ENCODE data around the gene ACTR3C. TPM values are rescaled to one million over a fixed set of nuclear protein-coding genes. Genes with fewer than 3 reads are reported as not detected.

The ACTR3C gene
- total and polyA plus RNA-seq, 10 of the 15 experiments (the other 5 are each of a cell fraction or from before 2014, with no cell fraction given), result 2.0 to 10.2 (median 6.3) TPM

DNA sequence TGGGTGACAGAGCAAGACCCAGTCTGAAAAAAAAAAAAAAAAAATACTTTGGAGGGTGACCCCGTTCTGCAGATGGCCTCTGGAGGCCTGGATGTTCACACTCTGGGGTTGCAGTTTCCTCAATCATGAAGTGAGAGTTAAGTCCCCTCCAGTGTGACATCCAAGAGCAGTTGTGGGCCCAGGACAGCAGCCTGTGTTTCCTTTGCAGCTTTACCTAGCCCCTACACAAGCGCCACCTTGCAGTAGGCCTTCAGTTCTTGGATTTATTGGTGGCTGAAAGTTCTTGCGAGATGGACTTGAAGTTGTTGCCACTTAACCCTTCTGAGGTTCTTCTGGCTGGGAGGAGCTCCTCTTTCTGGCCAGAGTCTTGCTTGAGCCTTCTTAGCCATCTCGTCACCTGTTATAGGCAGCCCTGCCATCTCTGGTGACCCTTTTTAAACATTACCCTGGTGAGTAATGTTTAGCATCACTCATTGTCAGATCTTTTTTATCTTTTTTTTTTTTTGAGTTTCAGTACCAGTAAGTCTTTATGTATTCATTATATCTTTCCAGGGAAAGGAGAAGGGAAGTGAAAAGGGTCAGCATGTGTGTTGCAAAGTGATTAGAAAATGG is 3.4 kb upstream of the ACTR3C start:
- POLR2A ChIA-PET, result no interaction called here
- peaks cover 34% of the 10 kb centered on the region for H3K79me2 ChIP-seq (ENCODE audit: control insufficient read depth, insufficient read depth, low read length)
- no peak for ATAC-seq

More for the DNA sequence above, 3.4 kb upstream of the ACTR3C start:
- Histone ChIP-seq H2AFZ (ENCODE audit: control insufficient read depth, low read depth, low read length) (no peak overlapping the region), H3K9me3 (replicated peaks; ENCODE audit: control insufficient read depth, insufficient read depth, low read length) (no peaks in the 10 kb centered on the region), H3K4me2 (ENCODE audit: control insufficient read depth, insufficient read depth) (no peak overlapping the region; the same call in 1 of the 2 replicates), H3K9ac (ENCODE audit: control insufficient read depth, insufficient read depth, low read length) (no peak overlapping the region), H3K4me1 (ENCODE audit: control insufficient read depth, insufficient read depth, low read length) (peaks cover 7% of the 10 kb centered on the region; the same call in 1 of the 2 replicates), H4K20me1 (ENCODE audit: control insufficient read depth, insufficient read depth) (no peaks in the 10 kb centered on the region), H3K27me3 (replicated peaks in 1 of 2; ENCODE audit: control insufficient read depth in 2 of 2, insufficient read depth in 2 of 2, low read length in 1 of 2) (no peaks in the 10 kb centered on the region), H3K4me3 (no peak overlapping the region), H3K36me3 (ENCODE audit: control insufficient read depth in 2 of 2, insufficient read depth in 2 of 2, low read length in 1 of 2) (peaks cover 6 to 20% of the 10 kb centered on the region in 2 experiments), H3K27ac (ENCODE audit: control insufficient read depth, insufficient read depth) (no peak overlapping the region)
- in situ Hi-C loops (cut with MboI) (no loop called here), intact Hi-C loops (cut with micrococcal nuclease; ENCODE audit: unreplicated experiment) (no loop called here)
- SMC1A ChIA-PET (ENCODE audit: uncharacterized antibody, unreplicated experiment), result interaction anchor here (1.0 to 2.0 kb wide), 3 partner anchors 17 to 48 kb away, joined by 3 to 7 read pairs (median 4); no protein-coding TSS in a partner anchor
- RAD21 ChIA-PET (ENCODE audit: unreplicated experiment), result interaction anchor here (0.8 to 1.1 kb wide), 3 partner anchors 28 to 126 kb away, joined by 3 to 7 read pairs (median 3); no protein-coding TSS in a partner anchor
- TF ChIP-seq KDM1A (IDR thresholded peaks at IDR 0.05; ENCODE audit: borderline replicate concordance) (no peak), CEBPB (IDR thresholded peaks at IDR 0.05; ENCODE audit: borderline replicate concordance in 1 of 2, low read depth in 2 of 2, low read length in 2 of 2) (no peak), CBX5 (IDR thresholded peaks at IDR 0.05; ENCODE audit: low read depth) (no peak), FOS (IDR thresholded peaks at IDR 0.05; ENCODE audit: borderline replicate concordance, extremely low read depth, insufficient read length) (no peak), IKZF1 (conservative IDR thresholded peaks at IDR 0.05) (no peak), KLF5 (IDR thresholded peaks at IDR 0.05; ENCODE audit: partially characterized antibody) (no peak), POLR2A (IDR thresholded peaks at IDR 0.05; ENCODE audit: low read depth, low read length) (no peak), POU2F2 (IDR thresholded peaks at IDR 0.05; ENCODE audit: borderline replicate concordance, low read depth, low read length) (no peak), RELA (IDR thresholded peaks at IDR 0.05; ENCODE audit: borderline replicate concordance, partially characterized antibody) (no peak), ETV6 (conservative IDR thresholded peaks at IDR 0.05 in 1 of 2, IDR thresholded peaks at IDR 0.05 in 1 of 2; ENCODE audit: borderline replicate concordance in 1 of 2, low read depth in 1 of 2) (no peak), MEF2B (IDR thresholded peaks at IDR 0.05; ENCODE audit: partially characterized antibody, poor library complexity, severe bottlenecking) (no peak), RAD51 (IDR thresholded peaks at IDR 0.05) (no peak)
- TF ChIP-seq, protein P1, sequence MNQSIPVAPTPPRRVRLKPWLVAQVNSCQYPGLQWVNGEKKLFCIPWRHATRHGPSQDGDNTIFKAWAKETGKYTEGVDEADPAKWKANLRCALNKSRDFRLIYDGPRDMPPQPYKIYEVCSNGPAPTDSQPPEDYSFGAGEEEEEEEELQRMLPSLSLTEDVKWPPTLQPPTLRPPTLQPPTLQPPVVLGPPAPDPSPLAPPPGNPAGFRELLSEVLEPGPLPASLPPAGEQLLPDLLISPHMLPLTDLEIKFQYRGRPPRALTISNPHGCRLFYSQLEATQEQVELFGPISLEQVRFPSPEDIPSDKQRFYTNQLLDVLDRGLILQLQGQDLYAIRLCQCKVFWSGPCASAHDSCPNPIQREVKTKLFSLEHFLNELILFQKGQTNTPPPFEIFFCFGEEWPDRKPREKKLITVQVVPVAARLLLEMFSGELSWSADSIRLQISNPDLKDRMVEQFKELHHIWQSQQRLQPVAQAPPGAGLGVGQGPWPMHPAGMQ (IDR thresholded peaks at IDR 0.05; ENCODE audit: borderline replicate concordance), result no peak
- TF ChIP-seq, protein P2, sequence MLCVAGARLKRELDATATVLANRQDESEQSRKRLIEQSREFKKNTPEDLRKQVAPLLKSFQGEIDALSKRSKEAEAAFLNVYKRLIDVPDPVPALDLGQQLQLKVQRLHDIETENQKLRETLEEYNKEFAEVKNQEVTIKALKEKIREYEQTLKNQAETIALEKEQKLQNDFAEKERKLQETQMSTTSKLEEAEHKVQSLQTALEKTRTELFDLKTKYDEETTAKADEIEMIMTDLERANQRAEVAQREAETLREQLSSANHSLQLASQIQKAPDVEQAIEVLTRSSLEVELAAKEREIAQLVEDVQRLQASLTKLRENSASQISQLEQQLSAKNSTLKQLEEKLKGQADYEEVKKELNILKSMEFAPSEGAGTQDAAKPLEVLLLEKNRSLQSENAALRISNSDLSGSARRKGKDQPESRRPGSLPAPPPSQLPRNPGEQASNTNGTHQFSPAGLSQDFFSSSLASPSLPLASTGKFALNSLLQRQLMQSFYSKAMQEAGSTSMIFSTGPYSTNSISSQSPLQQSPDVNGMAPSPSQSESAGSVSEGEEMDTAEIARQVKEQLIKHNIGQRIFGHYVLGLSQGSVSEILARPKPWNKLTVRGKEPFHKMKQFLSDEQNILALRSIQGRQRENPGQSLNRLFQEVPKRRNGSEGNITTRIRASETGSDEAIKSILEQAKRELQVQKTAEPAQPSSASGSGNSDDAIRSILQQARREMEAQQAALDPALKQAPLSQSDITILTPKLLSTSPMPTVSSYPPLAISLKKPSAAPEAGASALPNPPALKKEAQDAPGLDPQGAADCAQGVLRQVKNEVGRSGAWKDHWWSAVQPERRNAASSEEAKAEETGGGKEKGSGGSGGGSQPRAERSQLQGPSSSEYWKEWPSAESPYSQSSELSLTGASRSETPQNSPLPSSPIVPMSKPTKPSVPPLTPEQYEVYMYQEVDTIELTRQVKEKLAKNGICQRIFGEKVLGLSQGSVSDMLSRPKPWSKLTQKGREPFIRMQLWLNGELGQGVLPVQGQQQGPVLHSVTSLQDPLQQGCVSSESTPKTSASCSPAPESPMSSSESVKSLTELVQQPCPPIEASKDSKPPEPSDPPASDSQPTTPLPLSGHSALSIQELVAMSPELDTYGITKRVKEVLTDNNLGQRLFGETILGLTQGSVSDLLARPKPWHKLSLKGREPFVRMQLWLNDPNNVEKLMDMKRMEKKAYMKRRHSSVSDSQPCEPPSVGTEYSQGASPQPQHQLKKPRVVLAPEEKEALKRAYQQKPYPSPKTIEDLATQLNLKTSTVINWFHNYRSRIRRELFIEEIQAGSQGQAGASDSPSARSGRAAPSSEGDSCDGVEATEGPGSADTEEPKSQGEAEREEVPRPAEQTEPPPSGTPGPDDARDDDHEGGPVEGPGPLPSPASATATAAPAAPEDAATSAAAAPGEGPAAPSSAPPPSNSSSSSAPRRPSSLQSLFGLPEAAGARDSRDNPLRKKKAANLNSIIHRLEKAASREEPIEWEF (IDR thresholded peaks at IDR 0.05; ENCODE audit: insufficient replicate concordance, low read depth, low read length), result no peak
- TF ChIP-seq, protein P3, sequence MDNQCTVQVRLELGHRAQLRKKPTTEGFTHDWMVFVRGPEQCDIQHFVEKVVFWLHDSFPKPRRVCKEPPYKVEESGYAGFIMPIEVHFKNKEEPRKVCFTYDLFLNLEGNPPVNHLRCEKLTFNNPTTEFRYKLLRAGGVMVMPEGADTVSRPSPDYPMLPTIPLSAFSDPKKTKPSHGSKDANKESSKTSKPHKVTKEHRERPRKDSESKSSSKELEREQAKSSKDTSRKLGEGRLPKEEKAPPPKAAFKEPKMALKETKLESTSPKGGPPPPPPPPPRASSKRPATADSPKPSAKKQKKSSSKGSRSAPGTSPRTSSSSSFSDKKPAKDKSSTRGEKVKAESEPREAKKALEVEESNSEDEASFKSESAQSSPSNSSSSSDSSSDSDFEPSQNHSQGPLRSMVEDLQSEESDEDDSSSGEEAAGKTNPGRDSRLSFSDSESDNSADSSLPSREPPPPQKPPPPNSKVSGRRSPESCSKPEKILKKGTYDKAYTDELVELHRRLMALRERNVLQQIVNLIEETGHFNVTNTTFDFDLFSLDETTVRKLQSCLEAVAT (IDR thresholded peaks at IDR 0.05), result no peak
- no peak for FAIRE-seq
- CTCF ChIA-PET, result interaction anchor here (0.7 to 1.3 kb wide), 5 partner anchors 18 to 107 kb away, joined by 3 to 5 read pairs (median 4); no protein-coding TSS in a partner anchor
- no peak for DNase-seq (ENCODE audit: low read depth, low spot score)
- 91% methylated on average over 4 of the region's 4 CpGs for WGBS (ENCODE audit: insufficient coverage, insufficient replicate concordance, low lambda C conversion rate, missing lambda C conversion rate)
- BruUV-seq (replicated peaks), result no TSS peak
